ENCODE measurements around the gene QPCT. TPM values are rescaled to one million over a fixed set of nuclear protein-coding genes. Genes with fewer than 3 reads are reported as not detected.

QPCT gene
- polyA plus RNA-seq, 1 experiment: 8.3 TPM

GRCh38 chr2:37375741-37376288 is 31.4 kb downstream of the QPCT start:
- H3K27me3 ChIP-seq (ENCODE audit: control insufficient read depth, insufficient read depth, low read length): no peaks in the 10 kb centered on the region
- ChIA-PET POLR2A (interaction anchor here (0.6 to 1.6 kb wide), 2 partner anchors 8 to 52 kb away, joined by 3 to 6 read pairs; no protein-coding TSS in a partner anchor), CTCF (interaction anchor here (1.3 to 1.9 kb wide), 3 partner anchors 15 to 501 kb away, joined by 4 to 12 read pairs (median 4); no protein-coding TSS in a partner anchor)
- TF ChIP-seq CTCF (IDR thresholded peaks at IDR 0.05; ENCODE audit: low read depth, low read length): no peak
- no peak overlapping the region for H3K4me3 ChIP-seq (ENCODE audit: low read depth, low read length)
- no peak overlapping the region for H3K27ac ChIP-seq (ENCODE audit: low read depth, low read length)
- no peaks in the 10 kb centered on the region for H3K9me3 ChIP-seq (ENCODE audit: control insufficient read depth, insufficient read depth, low read length)
- no peak for DNase-seq (ENCODE audit: low read depth, low spot score)

- CTCF ChIA-PET: interaction anchor here (1.4 to 1.7 kb wide), 2 partner anchors 19 to 501 kb away, joined by 4 to 8 read pairs; no protein-coding TSS in a partner anchor
- H3K4me3 ChIP-seq (ENCODE audit: low read depth, low read length): no peak overlapping the region; the same call in 1 of the 2 replicates
- peak; percentile 75 for DNase-seq (ENCODE audit: low read depth, low spot score)
- TF ChIP-seq CTCF (IDR thresholded peaks at IDR 0.05; ENCODE audit: low read depth, low read length): no peak
- no peak overlapping the region for H3K27ac ChIP-seq (ENCODE audit: low read depth, low read length)
- no peaks in the 10 kb centered on the region for H3K27me3 ChIP-seq (ENCODE audit: control insufficient read depth, insufficient read depth, low read length)
- POLR2A ChIA-PET: interaction anchor here (0.7 to 1.6 kb wide), 3 partner anchors 9 to 73 kb away, joined by 5 to 6 read pairs (median 6); no protein-coding TSS in a partner anchor
- H3K9me3 ChIP-seq (ENCODE audit: control insufficient read depth, insufficient read depth, low read length): no peaks in the 10 kb centered on the region
Measured at GRCh38 chr2:37376421-37377186, 32.2 kb downstream of the QPCT start.

DNA sequence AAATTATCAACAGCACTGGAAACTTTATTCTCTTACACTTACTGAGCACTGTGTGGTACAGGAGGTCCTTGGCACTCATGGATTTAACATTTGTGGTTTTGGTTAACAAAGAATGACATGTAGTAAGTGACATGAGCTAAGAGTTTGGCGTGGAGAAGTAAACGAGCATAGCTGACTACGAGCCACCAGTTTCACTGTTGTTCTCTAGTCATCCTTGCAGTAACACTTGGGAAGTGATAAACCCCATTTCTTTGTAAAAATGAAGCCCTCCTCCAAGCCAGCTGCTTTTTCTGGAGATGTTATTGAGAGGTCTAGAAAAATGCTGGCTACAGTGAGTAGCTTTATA is 32.7 kb downstream of the QPCT start:
- TF ChIP-seq CTCF (IDR thresholded peaks at IDR 0.05; ENCODE audit: low read depth, low read length): no peak
- Histone ChIP-seq H3K4me3 (ENCODE audit: low read depth, low read length) (peak overlapping the region; percentile 10; the same call in 1 of the 2 replicates), H3K9me3 (ENCODE audit: control insufficient read depth, insufficient read depth, low read length) (no peaks in the 10 kb centered on the region), H3K27me3 (ENCODE audit: control insufficient read depth, insufficient read depth, low read length) (no peaks in the 10 kb centered on the region), H3K27ac (ENCODE audit: low read depth, low read length) (no peak overlapping the region)
- POLR2A ChIA-PET: interaction anchor here (0.7 to 1.6 kb wide), 3 partner anchors 9 to 72 kb away, joined by 5 to 6 read pairs (median 6); no protein-coding TSS in a partner anchor
- CTCF ChIA-PET: interaction anchor here (1.4 to 1.7 kb wide), 2 partner anchors 19 to 500 kb away, joined by 4 to 8 read pairs; no protein-coding TSS in a partner anchor
- DNase-seq (ENCODE audit: low read depth, low spot score): no peak

GRCh38 chr2:37378411-37378810 is 34.0 kb downstream of the QPCT start:
- no peak for TF ChIP-seq CTCF (IDR thresholded peaks at IDR 0.05; ENCODE audit: low read depth, low read length)
- Histone ChIP-seq H3K27ac (ENCODE audit: low read depth, low read length) (no peak overlapping the region), H3K27me3 (ENCODE audit: control insufficient read depth, insufficient read depth, low read length) (no peaks in the 10 kb centered on the region), H3K4me3 (ENCODE audit: low read depth, low read length) (no peak overlapping the region), H3K9me3 (ENCODE audit: control insufficient read depth, insufficient read depth, low read length) (no peaks in the 10 kb centered on the region)
- DNase-seq (ENCODE audit: low read depth, low spot score): no peak
- ChIA-PET CTCF (interaction anchor here (0.5 to 1.7 kb wide), 3 partner anchors 37 to 499 kb away, joined by 5 to 8 read pairs (median 6); no protein-coding TSS in a partner anchor), POLR2A (interaction anchor here (0.7 kb wide), 1 partner anchor 18 kb away, joined by 3 read pairs; no protein-coding TSS in a partner anchor)

Measured in AG04450 (cell line).